ENCODE data around the gene CALU. TPM values are rescaled to one million over a fixed set of nuclear protein-coding genes. Genes with fewer than 3 reads are reported as not detected.

The CALU gene
- total and polyA plus RNA-seq, 2 experiments from 2014 or later: 136 to 179 TPM

DNA sequence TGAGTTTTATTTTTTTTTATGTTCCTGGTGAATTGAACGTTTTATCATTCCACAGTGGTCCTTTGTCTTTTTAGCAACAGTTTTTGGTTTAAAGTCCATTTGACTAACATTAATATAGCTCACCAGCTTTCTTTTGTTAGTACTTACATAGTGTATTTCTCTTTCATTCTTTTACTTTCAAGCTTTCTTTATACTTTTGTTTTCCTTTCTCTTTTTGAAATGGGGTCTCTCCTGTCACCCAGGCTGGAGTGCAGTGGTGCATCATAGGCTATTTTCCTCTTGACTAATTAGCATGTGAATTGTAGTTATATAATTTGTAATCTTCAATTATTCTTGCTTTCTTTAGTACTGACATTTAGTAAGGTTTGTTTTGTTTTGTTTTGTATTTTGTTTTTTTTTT, 39.3 kb upstream of the CALU start:
- H3K27me3 Mint-ChIP-seq (ENCODE audit: insufficient read depth, low read depth, poor library complexity): peaks cover 9% of the 10 kb centered on the region
- no peaks in the 10 kb centered on the region for H3K79me2 ChIP-seq (replicated peaks; ENCODE audit: insufficient read depth)

More for the DNA sequence above, 39.3 kb upstream of the CALU start:
- H3K4me1 ChIP-seq (ENCODE audit: insufficient read depth): peaks cover 28% of the 10 kb centered on the region; the same call in 1 of the 2 replicates
- peaks cover 10% of the 10 kb centered on the region for H3K9me3 Mint-ChIP-seq
- no peaks in the 10 kb centered on the region for H4K20me1 ChIP-seq (replicated peaks; ENCODE audit: insufficient read depth)
- no peaks in the 10 kb centered on the region for H3K9me2 ChIP-seq (ENCODE audit: insufficient read depth)
- peaks cover 3% of the 10 kb centered on the region; the same call in 1 of the 3 replicates for H3K36me3 Mint-ChIP-seq (ENCODE audit: low read depth)
- no peak overlapping the region for H3K4me3 Mint-ChIP-seq
- no peak overlapping the region for H3K27ac ChIP-seq (ENCODE audit: low read depth)
- H3F3A ChIP-seq (replicated peaks; ENCODE audit: low read depth): no peaks in the 10 kb centered on the region
- no peak for TF ChIP-seq CREB1 (CRISPR knock-in tag; IDR thresholded peaks at IDR 0.05; ENCODE audit: low read depth)
- no peak for TF ChIP-seq ZNF331 (CRISPR knock-in tag; IDR thresholded peaks at IDR 0.05; ENCODE audit: low read depth)
- TF ChIP-seq STAT1 (IDR thresholded peaks at IDR 0.05; ENCODE audit: unreplicated experiment): no peak
- TF ChIP-seq, protein P1, sequence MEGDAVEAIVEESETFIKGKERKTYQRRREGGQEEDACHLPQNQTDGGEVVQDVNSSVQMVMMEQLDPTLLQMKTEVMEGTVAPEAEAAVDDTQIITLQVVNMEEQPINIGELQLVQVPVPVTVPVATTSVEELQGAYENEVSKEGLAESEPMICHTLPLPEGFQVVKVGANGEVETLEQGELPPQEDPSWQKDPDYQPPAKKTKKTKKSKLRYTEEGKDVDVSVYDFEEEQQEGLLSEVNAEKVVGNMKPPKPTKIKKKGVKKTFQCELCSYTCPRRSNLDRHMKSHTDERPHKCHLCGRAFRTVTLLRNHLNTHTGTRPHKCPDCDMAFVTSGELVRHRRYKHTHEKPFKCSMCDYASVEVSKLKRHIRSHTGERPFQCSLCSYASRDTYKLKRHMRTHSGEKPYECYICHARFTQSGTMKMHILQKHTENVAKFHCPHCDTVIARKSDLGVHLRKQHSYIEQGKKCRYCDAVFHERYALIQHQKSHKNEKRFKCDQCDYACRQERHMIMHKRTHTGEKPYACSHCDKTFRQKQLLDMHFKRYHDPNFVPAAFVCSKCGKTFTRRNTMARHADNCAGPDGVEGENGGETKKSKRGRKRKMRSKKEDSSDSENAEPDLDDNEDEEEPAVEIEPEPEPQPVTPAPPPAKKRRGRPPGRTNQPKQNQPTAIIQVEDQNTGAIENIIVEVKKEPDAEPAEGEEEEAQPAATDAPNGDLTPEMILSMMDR (conservative IDR thresholded peaks at IDR 0.05; ENCODE audit: low read depth in 2 of 2): no peak
- no peak for TF ChIP-seq ZNF114 (CRISPR knock-in tag; IDR thresholded peaks at IDR 0.05)
- TF ChIP-seq, protein P2, sequence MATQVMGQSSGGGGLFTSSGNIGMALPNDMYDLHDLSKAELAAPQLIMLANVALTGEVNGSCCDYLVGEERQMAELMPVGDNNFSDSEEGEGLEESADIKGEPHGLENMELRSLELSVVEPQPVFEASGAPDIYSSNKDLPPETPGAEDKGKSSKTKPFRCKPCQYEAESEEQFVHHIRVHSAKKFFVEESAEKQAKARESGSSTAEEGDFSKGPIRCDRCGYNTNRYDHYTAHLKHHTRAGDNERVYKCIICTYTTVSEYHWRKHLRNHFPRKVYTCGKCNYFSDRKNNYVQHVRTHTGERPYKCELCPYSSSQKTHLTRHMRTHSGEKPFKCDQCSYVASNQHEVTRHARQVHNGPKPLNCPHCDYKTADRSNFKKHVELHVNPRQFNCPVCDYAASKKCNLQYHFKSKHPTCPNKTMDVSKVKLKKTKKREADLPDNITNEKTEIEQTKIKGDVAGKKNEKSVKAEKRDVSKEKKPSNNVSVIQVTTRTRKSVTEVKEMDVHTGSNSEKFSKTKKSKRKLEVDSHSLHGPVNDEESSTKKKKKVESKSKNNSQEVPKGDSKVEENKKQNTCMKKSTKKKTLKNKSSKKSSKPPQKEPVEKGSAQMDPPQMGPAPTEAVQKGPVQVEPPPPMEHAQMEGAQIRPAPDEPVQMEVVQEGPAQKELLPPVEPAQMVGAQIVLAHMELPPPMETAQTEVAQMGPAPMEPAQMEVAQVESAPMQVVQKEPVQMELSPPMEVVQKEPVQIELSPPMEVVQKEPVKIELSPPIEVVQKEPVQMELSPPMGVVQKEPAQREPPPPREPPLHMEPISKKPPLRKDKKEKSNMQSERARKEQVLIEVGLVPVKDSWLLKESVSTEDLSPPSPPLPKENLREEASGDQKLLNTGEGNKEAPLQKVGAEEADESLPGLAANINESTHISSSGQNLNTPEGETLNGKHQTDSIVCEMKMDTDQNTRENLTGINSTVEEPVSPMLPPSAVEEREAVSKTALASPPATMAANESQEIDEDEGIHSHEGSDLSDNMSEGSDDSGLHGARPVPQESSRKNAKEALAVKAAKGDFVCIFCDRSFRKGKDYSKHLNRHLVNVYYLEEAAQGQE (IDR thresholded peaks at IDR 0.05; ENCODE audit: unreplicated experiment): no peak
- TF ChIP-seq, protein P3, sequence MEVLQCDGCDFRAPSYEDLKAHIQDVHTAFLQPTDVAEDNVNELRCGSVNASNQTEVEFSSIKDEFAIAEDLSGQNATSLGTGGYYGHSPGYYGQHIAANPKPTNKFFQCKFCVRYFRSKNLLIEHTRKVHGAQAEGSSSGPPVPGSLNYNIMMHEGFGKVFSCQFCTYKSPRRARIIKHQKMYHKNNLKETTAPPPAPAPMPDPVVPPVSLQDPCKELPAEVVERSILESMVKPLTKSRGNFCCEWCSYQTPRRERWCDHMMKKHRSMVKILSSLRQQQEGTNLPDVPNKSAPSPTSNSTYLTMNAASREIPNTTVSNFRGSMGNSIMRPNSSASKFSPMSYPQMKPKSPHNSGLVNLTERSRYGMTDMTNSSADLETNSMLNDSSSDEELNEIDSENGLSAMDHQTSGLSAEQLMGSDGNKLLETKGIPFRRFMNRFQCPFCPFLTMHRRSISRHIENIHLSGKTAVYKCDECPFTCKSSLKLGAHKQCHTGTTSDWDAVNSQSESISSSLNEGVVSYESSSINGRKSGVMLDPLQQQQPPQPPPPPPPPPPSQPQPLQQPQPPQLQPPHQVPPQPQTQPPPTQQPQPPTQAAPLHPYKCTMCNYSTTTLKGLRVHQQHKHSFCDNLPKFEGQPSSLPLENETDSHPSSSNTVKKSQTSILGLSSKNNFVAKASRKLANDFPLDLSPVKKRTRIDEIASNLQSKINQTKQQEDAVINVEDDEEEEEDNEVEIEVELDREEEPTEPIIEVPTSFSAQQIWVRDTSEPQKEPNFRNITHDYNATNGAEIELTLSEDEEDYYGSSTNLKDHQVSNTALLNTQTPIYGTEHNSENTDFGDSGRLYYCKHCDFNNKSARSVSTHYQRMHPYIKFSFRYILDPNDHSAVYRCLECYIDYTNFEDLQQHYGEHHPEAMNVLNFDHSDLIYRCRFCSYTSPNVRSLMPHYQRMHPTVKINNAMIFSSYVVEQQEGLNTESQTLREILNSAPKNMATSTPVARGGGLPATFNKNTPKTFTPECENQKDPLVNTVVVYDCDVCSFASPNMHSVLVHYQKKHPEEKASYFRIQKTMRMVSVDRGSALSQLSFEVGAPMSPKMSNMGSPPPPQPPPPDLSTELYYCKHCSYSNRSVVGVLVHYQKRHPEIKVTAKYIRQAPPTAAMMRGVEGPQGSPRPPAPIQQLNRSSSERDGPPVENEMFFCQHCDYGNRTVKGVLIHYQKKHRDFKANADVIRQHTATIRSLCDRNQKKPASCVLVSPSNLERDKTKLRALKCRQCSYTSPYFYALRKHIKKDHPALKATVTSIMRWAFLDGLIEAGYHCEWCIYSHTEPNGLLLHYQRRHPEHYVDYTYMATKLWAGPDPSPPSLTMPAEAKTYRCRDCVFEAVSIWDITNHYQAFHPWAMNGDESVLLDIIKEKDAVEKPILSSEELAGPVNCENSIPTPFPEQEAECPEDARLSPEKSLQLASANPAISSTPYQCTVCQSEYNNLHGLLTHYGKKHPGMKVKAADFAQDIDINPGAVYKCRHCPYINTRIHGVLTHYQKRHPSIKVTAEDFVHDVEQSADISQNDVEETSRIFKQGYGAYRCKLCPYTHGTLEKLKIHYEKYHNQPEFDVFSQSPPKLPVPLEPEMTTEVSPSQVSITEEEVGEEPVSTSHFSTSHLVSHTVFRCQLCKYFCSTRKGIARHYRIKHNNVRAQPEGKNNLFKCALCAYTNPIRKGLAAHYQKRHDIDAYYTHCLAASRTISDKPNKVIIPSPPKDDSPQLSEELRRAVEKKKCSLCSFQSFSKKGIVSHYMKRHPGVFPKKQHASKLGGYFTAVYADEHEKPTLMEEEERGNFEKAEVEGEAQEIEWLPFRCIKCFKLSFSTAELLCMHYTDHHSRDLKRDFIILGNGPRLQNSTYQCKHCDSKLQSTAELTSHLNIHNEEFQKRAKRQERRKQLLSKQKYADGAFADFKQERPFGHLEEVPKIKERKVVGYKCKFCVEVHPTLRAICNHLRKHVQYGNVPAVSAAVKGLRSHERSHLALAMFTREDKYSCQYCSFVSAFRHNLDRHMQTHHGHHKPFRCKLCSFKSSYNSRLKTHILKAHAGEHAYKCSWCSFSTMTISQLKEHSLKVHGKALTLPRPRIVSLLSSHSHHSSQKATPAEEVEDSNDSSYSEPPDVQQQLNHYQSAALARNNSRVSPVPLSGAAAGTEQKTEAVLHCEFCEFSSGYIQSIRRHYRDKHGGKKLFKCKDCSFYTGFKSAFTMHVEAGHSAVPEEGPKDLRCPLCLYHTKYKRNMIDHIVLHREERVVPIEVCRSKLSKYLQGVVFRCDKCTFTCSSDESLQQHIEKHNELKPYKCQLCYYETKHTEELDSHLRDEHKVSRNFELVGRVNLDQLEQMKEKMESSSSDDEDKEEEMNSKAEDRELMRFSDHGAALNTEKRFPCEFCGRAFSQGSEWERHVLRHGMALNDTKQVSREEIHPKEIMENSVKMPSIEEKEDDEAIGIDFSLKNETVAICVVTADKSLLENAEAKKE (CRISPR knock-in tag; IDR thresholded peaks at IDR 0.05): no peak
- TF ChIP-seq NANOG (IDR thresholded peaks at IDR 0.05; ENCODE audit: borderline replicate concordance): no peak
- no peak for TF ChIP-seq JUNB (IDR thresholded peaks at IDR 0.05; ENCODE audit: unreplicated experiment)
- DNase-seq (ENCODE audit: low spot score) (no peak), ATAC-seq (no peak)
- peaks cover 28% of the 10 kb centered on the region for H3K4me1 Mint-ChIP-seq
- no peak overlapping the region for H2AFZ ChIP-seq
- H3K4me3 ChIP-seq: no peak overlapping the region
- peak overlapping the region; percentile 75; the same call in 1 of the 2 replicates for H3K4me2 ChIP-seq
- H3K27me3 ChIP-seq (ENCODE audit: insufficient read depth): peaks cover 18% of the 10 kb centered on the region
- H3K27ac Mint-ChIP-seq: no peak overlapping the region
- no peaks in the 10 kb centered on the region for H3K36me3 ChIP-seq (ENCODE audit: insufficient read depth)

All from GM23338 (cell line).